ENCODE measurements around the gene NTSR1. TPM values are rescaled to one million over a fixed set of nuclear protein-coding genes. Genes with fewer than 3 reads are reported as not detected.

NTSR1 gene
- total RNA-seq, 1 donor from 2014 or later: 0.09 TPM

- Histone ChIP-seq H3K4me1 (no peaks in the 10 kb centered on the region), H3K27ac (no peak overlapping the region), H3K27me3 (peaks cover 26% of the 10 kb centered on the region), H3K4me3 (no peak overlapping the region), H3K9me3 (no peaks in the 10 kb centered on the region), H3K36me3 (no peaks in the 10 kb centered on the region)
- ATAC-seq: no peak
- DNase-seq: no peak
- TF ChIP-seq CTCF (IDR thresholded peaks at IDR 0.05): no peak
- intact Hi-C loops (cut with DNase I): no loop called here
These were observed 16.5 kb upstream of the NTSR1 start for GRCh38 chr20:62692176-62692575.

GRCh38 chr20:62692801-62693523 is 15.7 kb upstream of the NTSR1 start:
- Histone ChIP-seq H3K4me3 (no peak overlapping the region), H3K27ac (no peak overlapping the region), H3K27me3 (peaks cover 26% of the 10 kb centered on the region), H3K4me1 (no peaks in the 10 kb centered on the region), H3K36me3 (no peaks in the 10 kb centered on the region), H3K9me3 (no peaks in the 10 kb centered on the region)
- ATAC-seq: no peak
- no peak for DNase-seq
- TF ChIP-seq CTCF (IDR thresholded peaks at IDR 0.05): no peak
- intact Hi-C loops (cut with DNase I): no loop called here

- Histone ChIP-seq H3K4me1 (no peaks in the 10 kb centered on the region), H3K4me3 (no peak overlapping the region), H3K27ac (no peak overlapping the region), H3K27me3 (peaks cover 26% of the 10 kb centered on the region), H3K9me3 (no peaks in the 10 kb centered on the region), H3K36me3 (no peaks in the 10 kb centered on the region)
- ATAC-seq (no peak), DNase-seq (no peak)
- intact Hi-C loops (cut with DNase I): no loop called here
- no peak for TF ChIP-seq CTCF (IDR thresholded peaks at IDR 0.05)
These were observed 15.1 kb upstream of the NTSR1 start for GRCh38 chr20:62693524-62693922.

GRCh38 chr20:62694106-62694505 is 14.5 kb upstream of the NTSR1 start:
- intact Hi-C loops (cut with DNase I): no loop called here
- TF ChIP-seq CTCF (IDR thresholded peaks at IDR 0.05): no peak
- ATAC-seq: no peak

GRCh38 chr20:62694868-62695267 is 13.8 kb upstream of the NTSR1 start:
- DNase-seq: no peak
- no peak for ATAC-seq
- no peaks in the 10 kb centered on the region for H3K9me3 ChIP-seq
- no peak overlapping the region for H3K27ac ChIP-seq
- H3K36me3 ChIP-seq: no peaks in the 10 kb centered on the region
- peaks cover 24% of the 10 kb centered on the region for H3K27me3 ChIP-seq
- intact Hi-C loops (cut with DNase I): no loop called here
- H3K4me1 ChIP-seq: no peaks in the 10 kb centered on the region
- TF ChIP-seq CTCF (IDR thresholded peaks at IDR 0.05): no peak
- no peak overlapping the region for H3K4me3 ChIP-seq

More at GRCh38 chr20:62694106-62694505, 14.5 kb upstream of the NTSR1 start:
- Histone ChIP-seq H3K36me3 (no peaks in the 10 kb centered on the region), H3K9me3 (no peaks in the 10 kb centered on the region), H3K27ac (no peak overlapping the region), H3K27me3 (peaks cover 26% of the 10 kb centered on the region), H3K4me3 (no peak overlapping the region), H3K4me1 (no peaks in the 10 kb centered on the region)
- DNase-seq: no peak

All from upper lobe of right lung (tissue), 1 donor.